Mucosa of gallbladder (tissue), 1 donor: ENCODE data around the gene UNCX. TPM values are rescaled to one million over a fixed set of nuclear protein-coding genes. Genes with fewer than 3 reads are reported as not detected.

Experiments used
- DNase-seq: peaks from one replicate; pipeline ENCODE4 v3.0.0-alpha.2; 2020; ENCODE audit warnings: low spot score
- total RNA-seq: library from RNA; stranded (reverse); gene quantifications from one replicate; pipeline ENCODE4 v1.2.1, GENCODE V29; 2021
- donor health status: DM: no; HTN: no; CAD: no.

The UNCX gene
- total RNA-seq, 1 donor from 2014 or later, result not detected

GRCh38 chr7:1243964-1244416 lies 11.3 kb downstream of the UNCX start:
- no peak for DNase-seq

GRCh38 chr7:1244700-1245523 lies 12.2 kb downstream of the UNCX start:
- no peak for DNase-seq

GRCh38 chr7:1245524-1246050 lies 12.9 kb downstream of the UNCX start:
- DNase-seq, result no peak

GRCh38 chr7:1246160-1246870 lies 13.6 kb downstream of the UNCX start:
- DNase-seq, result no peak

- no peak for DNase-seq
These were observed 14.3 kb downstream of the UNCX start for GRCh38 chr7:1246871-1247526.

- DNase-seq, result no peak
These were observed 14.9 kb downstream of the UNCX start for GRCh38 chr7:1247527-1248041.

- DNase-seq, result no peak
These were observed 15.7 kb downstream of the UNCX start for GRCh38 chr7:1248143-1248915.

GRCh38 chr7:1248916-1249581 lies 16.4 kb downstream of the UNCX start:
- no peak for DNase-seq

- DNase-seq, result no peak
These were observed 17.1 kb downstream of the UNCX start for GRCh38 chr7:1249731-1250130.

- no peak for DNase-seq
These were observed 18.2 kb downstream of the UNCX start for GRCh38 chr7:1250901-1251300.

GRCh38 chr7:1251796-1252539 lies 19.3 kb downstream of the UNCX start:
- DNase-seq, result no peak

GRCh38 chr7:1252540-1253090 lies 19.9 kb downstream of the UNCX start:
- no peak for DNase-seq

GRCh38 chr7:1253681-1254181 lies 21.1 kb downstream of the UNCX start:
- no peak for DNase-seq

GRCh38 chr7:1254281-1255079 lies 21.8 kb downstream of the UNCX start:
- no peak for DNase-seq

GRCh38 chr7:1255080-1255816 lies 22.6 kb downstream of the UNCX start:
- DNase-seq, result no peak

GRCh38 chr7:1255817-1256340 lies 23.2 kb downstream of the UNCX start:
- DNase-seq, result no peak

GRCh38 chr7:1256621-1257020 lies 23.9 kb downstream of the UNCX start:
- DNase-seq, result no peak

GRCh38 chr7:1257221-1257620 lies 24.5 kb downstream of the UNCX start:
- no peak for DNase-seq
